ENCODE results near the gene RALGAPA2.

- TF ChIP-seq HDGF (IDR thresholded peaks at IDR 0.05; ENCODE audit: borderline replicate concordance) (no peak), FOXK2 (IDR thresholded peaks at IDR 0.05) (no peak), BHLHE40 (IDR thresholded peaks at IDR 0.05; ENCODE audit: borderline replicate concordance) (no peak), ELF4 (IDR thresholded peaks at IDR 0.05) (no peak), FOXM1 (IDR thresholded peaks at IDR 0.05; ENCODE audit: borderline replicate concordance) (no peak), SP1 (IDR thresholded peaks at IDR 0.05) (no peak), ARNT (IDR thresholded peaks at IDR 0.05) (no peak)
These were observed 84.1 kb downstream of the RALGAPA2 start for GRCh38 chr20:20628314-20628713.
